Activated CD4-positive, alpha-beta T cell treated with anti-CD3 and anti-CD28 coated beads, Interleukin-2, amount 50 U/mL, for 48 hours (primary cell): ENCODE results near the gene ZFYVE9.
"Not testable (repeated sequence)": the region's sequence is repeated elsewhere in the genome, so short reads cannot be mapped to it uniquely, and the experiment has no call there.

Source experiments
- DNase-seq, 2 experiments: peaks; one replicate each; pipeline ENCODE4 v3.0.0-alpha.2; 2020

ZFYVE9 gene

GRCh38 chr1:52192436-52192835, 50.5 kb downstream of the ZFYVE9 start:
- no peak for DNase-seq

GRCh38 chr1:52193985-52194384, 52.1 kb downstream of the ZFYVE9 start:
- DNase-seq, result no peak

DNA sequence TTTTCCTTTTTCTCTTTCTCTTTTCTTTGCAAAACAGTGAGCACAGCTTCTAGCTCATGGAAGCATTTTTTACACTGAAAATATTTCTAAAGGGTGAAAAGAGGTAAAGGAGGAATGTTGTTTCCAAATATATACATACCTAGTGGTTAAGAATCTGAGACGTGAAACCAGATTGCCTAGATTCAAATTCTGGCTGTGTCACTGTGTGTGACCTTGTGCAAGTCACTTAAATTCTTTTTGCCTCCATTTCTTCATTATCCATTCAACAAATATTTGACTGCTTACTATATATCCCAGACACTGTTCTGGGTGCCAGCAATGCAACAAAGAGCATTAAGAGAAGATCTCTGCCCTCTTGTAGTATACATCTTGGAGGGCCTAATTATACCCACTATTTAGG, 53.3 kb downstream of the ZFYVE9 start:
- no peak for DNase-seq

DNA sequence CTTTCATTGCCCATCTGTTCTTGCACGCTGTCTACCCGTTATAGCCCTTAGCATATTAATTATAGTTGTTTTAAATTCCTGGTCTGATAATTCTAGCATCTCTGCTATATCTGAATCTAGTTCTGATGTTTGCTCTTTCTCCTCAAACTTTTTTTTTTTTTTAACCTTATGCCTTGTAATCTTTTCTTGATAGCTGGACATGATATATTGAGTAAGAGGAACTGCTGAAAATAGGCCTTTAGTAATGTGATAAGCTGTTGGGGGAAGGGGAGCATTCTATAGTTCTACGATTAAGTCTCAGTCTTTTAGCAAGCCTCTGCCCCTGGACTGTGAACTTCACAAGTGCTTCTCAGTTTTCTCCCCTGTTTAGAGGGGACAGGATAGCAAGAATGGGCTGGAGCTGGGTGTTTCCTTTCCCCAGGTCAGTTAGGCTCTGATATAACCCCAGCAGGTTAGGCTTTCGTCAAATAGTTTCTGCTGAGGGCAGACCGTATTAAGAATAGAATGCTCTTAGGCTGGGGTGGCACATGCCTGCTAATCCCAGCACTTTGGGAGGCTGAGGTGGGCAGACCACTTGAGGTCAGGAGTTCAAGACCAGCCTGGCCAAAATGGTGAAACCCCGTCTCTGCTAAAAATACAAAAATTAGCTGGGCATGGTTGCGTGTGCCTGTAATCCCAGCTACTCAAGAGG, 62.2 kb downstream of the ZFYVE9 start:
- DNase-seq, result no peak

GRCh38 chr1:52204696-52205095, 62.8 kb downstream of the ZFYVE9 start:
- no peak for DNase-seq

DNA sequence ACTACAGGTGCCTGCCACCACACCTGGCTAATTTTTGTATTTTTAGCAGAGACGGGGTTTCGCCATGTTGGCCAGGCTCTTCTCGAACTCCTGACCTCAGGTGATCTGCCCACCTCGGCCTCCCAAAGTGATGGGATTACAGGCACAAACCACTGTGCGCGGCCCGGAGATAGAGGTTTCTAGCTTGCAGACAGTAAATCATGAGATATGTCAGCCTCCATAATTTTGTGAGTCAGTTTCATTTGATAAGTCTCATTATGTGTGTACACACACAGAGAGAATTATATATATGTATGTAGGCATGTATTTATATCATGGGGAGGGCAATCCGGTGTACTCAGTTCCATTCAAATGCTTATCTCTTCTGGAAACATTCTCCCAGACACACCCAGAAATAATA, 64.8 kb downstream of the ZFYVE9 start:
- DNase-seq, result not testable (repeated sequence)

DNA sequence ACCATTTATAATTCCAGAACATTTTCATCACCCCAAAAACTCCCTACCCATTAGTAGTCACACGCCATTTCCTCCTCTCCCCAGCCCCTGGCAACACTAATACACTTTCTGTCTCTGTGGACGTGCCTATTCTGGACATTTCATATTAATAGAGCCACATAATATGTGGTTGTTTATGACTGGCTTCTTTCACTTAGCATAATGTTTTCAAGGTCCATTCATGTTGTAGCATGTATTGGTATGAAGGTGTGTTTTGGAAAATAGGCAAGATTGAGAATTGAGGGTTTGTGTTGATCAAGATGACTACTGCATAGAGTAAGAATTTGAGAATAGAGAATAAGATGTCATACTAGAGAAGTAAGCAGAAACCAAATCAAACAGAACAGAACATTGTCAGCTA, 67.5 kb downstream of the ZFYVE9 start:
- no peak for DNase-seq

- DNase-seq, result no peak
These were observed 68.2 kb downstream of the ZFYVE9 start for GRCh38 chr1:52210044-52210443.

DNA sequence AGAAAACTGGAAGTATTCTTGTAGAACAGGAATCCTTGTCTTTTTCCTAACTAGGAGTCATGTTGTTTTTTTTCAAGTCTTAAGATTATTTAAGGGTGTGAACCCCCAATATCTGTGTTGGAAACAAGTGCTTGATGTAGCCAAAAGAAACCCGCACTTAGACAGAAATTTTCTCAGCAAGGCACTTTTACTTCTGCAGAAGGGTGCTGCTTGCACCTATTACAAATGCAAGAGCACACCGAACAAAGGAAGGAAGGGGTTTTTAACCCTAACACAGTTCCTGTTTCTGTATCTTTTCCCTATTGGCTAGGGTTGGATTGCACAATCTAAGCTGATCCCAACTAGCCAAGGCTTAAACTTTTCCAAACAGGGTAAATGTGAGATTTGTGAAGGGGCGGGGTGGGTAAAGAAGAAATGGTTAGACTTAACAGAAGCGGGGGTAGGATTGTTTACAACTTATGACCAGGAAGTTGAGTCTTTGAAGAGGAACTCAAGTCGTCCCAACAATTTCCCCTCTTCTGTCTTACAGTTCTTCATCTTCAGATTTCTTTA, 75.1 kb downstream of the ZFYVE9 start:
- DNase-seq, result no peak

DNA sequence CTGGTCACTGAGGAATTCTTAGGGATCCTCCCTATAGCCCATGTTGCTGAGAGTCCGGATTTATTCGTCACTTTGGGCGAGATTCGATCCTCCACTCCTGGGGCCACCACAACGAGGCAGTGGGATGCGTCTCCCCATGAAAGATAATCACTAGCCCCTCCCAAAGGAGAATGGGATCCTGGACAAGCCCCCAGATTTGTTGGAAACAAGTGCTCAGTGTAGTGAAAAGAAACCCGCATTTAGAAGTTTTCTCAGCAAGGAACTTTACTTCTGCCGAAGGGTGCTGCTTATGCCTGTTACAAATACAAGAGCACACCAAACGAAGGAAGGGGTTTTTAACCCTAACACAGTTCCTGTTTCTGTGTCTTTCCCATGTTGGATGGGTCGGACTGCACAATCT, 83.3 kb downstream of the ZFYVE9 start:
- no peak for DNase-seq

GRCh38 chr1:52229494-52229893, 87.6 kb downstream of the ZFYVE9 start:
- DNase-seq, result no peak

- DNase-seq, result no peak
These were observed 91.6 kb downstream of the ZFYVE9 start for GRCh38 chr1:52233463-52233862.

DNA sequence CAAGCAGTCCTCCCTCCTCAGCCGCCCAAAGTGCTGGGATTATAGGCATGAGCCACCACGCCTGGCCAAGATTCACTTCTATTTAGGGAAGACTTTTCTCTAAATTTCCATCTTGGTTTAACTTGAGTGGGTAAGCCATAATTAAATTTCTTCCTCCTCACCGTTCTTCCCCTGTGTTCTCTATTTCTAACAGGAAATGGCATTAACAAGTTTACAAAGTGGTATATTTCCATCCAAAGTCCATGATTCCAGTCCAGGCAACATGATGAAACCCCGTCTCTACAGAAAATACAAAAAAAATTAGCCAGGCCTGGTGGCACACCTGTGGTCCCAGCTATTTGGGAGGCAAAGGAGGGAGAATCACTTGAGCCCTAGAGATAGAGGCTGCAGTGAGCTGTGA, 92.1 kb downstream of the ZFYVE9 start:
- DNase-seq, result no peak

GRCh38 chr1:52234708-52235107, 92.8 kb downstream of the ZFYVE9 start:
- DNase-seq, result no peak

DNA sequence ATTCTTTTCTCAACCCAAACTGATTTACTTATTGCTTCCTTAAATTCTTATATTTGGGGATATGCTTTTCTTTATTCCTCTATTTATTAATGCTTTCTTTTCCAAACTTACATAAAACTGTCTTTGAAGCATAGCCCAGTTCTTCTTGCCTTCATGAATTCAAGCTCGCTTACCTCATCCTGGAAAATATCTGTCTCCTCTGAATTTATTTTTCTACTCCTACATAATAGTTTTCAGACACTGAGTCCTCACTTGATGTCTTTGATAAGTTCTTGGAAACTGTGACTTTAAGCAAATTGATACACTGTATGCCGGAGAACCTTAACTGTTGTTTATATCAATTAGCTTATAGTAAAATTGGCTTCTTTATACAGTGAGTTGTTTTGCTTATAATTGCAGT, 93.8 kb downstream of the ZFYVE9 start:
- no peak for DNase-seq

GRCh38 chr1:52237430-52237829, 95.5 kb downstream of the ZFYVE9 start:
- DNase-seq, result no peak

DNA sequence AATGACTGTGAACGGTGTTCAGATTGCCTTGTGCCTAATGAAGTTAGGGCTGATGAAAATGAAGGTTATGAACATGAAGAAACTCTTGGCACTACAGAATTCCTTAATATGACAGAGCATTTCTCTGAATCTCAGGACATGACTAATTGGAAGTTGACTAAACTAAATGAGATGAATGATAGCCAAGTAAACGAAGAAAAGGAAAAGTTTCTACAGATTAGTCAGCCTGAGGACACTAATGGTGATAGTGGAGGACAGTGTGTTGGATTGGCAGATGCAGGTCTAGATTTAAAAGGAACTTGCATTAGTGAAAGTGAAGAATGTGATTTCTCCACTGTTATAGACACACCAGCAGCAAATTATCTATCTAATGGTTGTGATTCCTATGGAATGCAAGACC, 96.6 kb downstream of the ZFYVE9 start:
- DNase-seq, result no peak

GRCh38 chr1:52238887-52239707, 97.2 kb downstream of the ZFYVE9 start:
- DNase-seq, result no peak

DNA sequence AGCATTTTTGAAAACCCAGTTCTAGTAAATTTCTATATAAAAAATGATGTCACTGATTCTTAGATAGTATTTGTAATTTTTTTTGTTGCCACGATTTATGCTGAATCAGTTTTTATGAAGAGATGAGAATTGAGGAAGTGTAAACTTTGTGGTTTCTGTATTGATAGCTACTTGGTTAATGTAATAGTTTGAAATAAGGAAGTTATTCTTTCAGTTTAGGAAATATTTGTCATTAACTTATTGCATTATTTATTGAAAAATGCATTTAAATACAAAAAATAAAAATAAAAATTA, 97.8 kb downstream of the ZFYVE9 start:
- DNase-seq, result no peak

DNA sequence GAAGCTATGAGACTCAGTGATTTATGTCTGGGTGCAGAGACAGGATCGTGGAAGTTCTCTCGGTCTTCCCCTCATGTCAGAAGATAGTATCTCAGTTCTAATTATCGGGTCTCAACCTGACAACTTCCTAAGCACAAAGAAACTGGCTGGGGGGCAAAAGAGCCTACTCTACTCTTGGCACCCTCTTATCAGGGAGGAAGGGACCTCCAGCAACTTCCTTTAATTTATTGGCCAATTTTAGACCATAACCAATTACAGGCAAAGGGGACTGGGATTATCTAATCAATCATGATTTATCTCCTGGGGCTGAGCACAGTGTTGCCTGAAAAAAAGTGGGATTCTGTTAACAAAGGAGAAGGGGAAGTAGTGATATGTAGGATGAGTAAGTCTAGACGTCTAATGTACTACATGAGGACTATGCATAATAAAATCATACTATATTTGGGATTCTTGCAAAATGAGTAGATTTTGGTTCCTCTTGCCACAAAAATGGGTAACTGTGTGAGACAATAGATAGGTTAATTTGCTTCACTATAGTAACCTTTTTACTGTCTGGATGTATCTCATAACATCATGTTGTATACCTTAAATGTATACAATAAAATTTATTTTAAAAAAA, 98.8 kb downstream of the ZFYVE9 start:
- DNase-seq, result no peak

DNA sequence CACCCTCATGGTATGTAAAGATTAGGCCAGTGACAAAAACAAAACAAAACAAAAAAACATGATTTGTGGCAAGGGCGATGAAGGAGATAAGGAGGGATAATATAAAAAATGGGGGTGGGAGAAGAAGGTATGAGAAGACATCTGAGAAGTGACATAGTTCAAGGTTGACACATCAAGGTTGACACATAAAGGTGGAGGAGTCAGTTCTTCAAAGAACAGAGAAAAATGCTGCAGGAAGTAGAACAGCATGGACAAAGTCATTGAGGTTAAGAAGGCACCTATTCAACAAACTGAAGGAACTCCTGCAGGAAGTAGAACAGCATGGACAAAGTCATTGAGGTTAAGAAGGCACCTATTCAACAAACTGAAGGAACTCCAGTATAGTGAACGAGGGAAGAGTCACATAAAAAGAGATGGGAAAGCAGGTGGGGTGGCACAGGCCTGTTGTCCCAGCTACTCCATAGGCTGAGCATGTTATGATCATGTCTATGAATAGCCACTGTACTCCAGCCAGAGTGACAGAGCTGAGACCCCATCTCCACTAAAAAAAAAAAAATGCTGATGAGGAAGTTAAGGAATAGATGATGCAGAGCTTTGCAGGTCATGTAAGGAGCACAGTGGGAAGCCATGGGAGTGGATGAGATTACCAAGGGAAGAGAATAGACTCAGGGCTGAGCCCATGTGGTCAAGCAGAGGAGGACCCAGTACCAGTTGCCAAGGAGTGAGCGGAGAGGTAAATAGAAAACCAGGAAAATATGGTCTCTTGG, 101.5 kb downstream of the ZFYVE9 start:
- DNase-seq, result no peak

DNA sequence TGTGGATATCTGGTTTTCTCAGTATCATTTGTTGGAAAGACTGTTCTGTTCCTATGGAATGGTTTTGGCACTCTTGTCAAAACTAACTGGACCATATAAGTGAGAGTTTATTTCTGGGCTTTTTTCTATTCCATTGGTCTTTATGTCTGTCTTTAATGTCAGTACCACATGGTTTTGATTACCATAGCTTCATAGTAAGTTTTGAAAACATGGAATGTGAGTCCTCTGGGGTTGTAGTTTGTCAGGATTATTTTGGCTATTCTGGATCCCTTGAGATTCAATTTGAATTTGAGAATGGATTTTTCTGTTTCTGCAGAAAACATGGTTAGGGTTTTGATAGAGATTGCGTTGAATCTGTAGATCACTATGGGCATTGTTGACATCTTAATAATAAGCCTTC, 107.9 kb downstream of the ZFYVE9 start:
- no peak for DNase-seq

- no peak for DNase-seq
These were observed 111.5 kb downstream of the ZFYVE9 start for GRCh38 chr1:52253421-52253820.
